ENCODE data around the gene TDRD9.

TDRD9 gene

DNA sequence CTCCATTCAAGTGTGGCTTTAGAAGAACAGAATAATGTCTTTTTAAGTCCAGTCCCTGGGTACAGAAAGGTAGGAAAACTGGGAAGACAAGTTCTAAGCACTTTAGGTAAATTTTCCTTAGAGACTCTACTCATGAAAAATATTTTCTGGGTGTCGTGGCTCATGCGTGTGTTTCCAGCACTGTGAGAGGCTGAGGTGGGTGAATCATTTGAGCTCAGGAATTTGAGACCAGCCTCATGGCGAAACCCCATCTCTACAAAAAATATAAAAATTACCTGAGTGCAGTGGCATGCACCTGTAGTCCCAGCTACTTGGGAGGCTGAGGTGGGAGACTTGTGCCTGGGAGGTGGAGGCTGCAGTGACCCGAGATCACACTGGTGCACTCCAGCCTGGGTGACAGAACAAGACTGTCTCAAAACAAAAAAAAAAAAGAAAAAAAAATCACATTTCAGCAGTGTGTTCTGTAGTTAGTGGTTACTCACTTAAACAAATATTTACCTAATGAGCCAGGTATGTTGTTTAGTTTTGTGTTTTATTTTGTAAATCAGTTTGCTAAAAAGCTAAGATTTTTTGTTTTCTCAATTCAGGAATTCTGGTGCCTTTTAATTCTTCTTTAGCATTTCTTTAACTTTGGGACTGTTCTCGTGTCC is 66.4 kb downstream of the TDRD9 start:
- DNase-seq = no peak

DNA sequence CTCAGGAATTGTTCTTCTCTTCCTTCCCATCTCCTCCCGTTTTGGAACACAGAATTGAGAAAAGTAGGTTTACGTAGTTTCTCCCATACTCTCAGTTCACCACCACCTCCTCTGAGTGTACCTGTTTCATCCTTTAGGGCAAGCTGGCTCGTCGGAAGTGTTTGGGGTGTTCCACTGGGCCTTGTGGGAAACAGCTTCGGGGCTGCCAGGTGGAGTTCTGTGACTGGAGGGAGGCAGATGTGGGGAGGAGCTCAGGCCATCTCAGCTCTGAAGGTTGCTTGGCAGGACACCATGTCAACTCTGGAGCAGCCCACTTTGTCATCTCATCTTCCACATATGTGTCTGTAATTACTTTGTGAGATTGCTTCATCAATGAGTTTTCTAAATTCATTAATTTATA is 67.6 kb downstream of the TDRD9 start:
- no peak for DNase-seq

DNA sequence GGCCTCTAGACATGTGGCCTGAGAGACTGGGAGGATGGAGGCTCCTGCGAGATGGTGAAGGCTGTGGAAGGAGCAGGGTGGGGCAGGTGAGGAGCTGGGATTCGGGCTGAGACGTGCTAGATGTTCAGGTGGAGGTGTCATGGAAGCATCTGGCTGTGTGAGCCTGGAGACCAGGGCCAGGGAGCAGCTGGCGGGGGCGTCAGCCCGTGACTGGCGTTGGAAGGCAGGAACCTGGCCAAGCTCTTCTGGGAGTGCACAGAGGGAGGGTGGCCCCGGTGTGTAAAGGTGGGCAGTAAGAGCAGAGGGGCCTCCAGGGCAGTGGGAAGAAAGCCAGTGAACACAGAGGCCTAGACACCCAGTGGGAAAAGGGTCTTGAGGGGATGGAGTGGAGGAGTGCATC is 69.1 kb downstream of the TDRD9 start:
- DNase-seq = no peak

DNA sequence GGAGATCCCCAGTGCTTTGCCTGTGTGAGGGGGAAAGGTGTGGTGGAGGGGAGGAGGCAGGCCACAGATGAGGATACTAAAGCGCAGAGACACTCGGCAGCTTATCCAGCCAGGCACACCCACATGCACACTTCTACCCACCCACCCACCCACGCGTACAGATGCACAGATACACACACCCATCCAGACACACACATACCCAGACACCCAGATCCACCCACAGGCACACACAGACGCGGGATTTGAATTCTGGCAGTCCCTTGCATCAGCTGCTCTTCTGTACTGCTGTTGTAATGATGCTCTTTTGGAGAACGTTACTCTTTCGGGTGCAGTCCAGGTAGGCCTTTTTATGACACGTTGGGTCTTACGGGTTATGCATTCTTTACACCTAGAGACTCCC is 69.8 kb downstream of the TDRD9 start:
- no peak for DNase-seq

DNA sequence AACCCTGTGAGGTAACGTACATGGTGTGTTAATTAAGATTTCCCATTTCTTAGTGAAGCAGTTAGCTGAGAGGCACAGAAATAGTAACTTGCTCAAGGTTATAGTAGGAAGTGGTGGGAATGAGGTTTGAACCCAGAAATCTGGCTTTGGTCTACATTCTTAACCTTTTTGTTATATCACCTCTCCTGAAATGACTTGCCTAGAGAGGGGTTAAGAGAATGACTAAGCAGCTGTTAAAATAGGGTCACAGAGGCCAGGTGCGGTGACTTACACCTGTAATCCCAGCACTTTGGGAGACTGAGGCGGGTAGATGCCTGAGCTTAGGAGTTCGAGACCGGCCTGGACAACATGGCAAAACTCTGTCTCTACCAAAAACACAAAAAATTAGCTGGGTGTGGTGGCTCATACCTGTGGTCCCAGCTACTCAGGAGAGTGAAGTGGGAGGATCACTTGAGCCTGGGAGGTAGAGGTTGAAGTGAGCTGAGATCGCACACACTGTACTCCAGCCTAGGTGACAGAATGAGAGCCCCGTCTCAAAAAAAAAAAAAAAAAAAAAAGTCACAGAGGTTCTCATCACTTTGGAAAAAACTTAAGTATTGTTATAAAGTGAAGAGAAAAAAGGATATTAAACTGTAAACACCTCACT is 71.7 kb downstream of the TDRD9 start:
- DNase-seq = no peak

DNA sequence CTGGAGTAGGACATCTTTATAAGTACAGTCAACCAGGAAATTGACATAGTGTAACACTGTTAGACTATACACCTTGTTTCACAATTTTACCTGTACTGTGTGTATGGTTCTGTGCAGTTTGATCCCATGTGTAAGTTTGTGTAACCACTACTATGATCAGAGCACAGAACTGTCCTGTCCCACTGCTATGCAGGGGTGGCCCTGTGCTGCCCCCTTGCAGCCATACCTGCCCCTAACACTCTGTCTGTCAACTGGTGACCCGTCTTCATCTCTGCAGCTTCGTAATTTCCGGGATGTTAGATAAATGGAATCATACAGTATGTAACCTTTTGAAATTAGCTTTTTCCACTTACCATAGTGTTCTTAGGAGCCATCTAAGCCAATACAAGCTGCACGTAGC is 72.7 kb downstream of the TDRD9 start:
- no peak for DNase-seq

DNA sequence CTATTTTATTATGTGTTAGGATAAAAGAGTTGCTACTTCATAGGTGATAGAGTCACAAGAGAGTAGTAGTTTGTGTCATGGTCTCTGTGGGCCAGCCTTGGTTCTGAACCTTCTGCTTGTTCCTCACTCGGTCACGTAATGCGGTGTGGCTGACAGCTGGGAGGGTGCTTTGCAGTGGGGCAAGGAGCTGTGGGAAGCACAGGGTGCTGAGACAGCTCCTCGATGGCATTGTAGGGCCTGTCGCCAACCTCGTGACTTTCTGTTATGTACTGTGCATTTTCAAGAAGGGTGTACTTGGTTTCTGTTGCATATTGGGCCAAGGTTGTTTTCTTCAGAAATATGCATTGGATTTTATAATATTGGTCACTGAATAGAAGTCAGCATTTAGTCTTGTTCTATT is 75.4 kb downstream of the TDRD9 start:
- DNase-seq = no peak

DNA sequence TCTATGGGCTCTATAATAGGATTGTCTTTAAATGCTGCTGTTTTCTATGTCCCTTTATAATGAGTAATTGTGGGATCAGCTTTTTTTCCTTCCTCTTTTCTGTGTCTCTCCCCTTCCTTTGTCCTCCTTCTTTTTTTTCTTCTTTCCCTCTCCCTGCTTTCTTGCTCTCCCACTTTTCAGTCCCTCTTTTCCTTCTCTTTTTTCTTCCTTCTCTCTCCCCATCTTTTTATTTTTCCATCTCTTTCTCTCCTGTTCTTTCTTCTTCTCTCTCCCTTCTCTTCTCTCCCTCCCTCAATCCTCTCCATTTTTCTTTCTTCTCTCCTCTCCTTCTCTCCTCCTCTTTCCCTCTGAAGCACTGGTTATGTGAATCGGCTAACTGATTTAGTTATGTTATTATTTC is 76.6 kb downstream of the TDRD9 start:
- no peak for DNase-seq

DNA sequence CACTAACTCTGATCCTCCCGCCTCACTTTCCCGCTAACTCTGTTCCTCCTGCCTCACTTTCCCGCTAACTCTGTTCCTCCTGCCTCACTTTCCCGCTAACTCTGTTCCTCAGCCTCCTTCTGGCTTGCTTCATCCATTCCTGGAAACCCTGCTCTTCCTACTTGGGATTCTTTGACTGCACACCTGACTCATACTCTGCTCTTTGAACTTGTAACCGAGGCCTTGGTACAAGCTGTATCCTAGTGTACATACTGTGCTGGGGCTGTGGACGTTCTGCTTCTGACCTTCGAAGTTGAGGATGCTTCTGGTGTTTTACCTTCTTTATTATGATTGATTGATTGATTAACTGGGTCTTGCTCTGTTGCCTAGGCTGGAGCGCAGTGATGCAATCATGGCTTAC is 77.2 kb downstream of the TDRD9 start:
- no peak for DNase-seq

DNA sequence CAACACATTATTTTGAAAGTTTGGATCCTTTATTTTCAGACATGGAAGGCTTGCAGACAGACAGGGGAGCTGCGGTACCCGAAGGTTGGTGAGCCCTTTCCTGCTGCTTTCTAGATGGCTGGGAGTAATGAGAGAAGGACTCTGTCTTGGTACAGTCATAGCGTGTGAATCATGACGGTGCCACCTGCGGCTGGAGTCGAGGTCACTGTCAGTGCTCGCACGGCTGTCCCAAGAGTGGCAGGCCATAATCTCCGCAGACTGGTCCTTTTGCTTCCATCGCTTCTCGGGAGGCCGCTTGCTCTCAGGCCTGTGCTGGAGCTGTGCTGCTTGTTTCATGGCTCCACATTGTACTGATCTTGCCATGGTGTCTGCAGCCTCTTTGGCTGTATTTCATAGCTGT is 78.9 kb downstream of the TDRD9 start:
- DNase-seq = no peak

DNA sequence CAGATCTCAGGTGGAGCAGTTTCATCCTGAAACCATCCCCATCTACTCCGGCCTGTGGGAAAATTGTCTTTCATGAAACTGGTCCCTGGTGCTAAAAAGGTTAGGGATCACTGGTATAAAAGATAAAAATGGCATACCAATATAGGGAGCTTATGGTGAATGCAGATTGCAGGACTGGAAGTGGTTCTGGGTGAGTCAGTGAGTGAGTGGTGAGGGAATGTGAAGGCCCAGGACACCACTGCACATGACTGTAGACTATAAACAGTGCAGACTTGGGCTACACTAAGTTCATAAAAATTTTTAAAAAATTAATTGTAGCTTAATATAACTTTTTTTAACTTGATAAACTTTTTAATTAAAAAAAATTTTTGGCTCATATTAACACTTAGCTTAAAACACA is 81.0 kb downstream of the TDRD9 start:
- no peak for DNase-seq

DNA sequence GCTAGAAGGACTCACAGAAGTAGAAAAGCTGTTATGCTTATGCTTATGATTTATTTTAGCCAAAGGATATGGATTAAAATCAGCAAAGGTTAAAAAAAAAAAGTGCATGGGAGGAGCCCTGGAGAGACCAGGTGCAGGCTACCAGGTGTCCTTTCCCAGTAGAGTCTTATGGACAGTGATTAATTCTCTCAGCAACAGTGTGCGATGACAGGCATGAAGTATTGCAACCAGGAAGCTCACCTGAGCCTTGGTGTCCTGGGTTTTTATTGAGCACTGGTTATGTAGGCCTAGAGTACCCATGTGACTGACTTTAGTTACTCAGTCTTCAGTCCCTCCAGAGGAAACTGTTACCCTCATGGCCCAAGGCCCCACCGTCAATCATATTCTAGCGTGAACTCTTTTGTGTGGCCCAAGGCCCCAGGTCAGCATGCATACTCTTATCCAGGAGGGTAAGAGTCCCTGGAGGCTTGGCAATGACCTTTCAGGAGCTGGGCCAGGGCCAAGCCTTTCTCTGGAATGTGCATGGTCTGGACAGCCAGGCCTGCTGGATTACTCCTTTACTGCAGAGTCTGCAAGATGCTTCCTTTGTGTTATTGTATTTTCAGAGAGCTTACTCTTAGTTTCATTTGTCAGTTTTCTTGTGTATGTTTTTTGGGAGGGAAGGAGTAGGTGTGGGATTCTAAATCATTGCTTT is 83.7 kb downstream of the TDRD9 start:
- no peak for DNase-seq

DNA sequence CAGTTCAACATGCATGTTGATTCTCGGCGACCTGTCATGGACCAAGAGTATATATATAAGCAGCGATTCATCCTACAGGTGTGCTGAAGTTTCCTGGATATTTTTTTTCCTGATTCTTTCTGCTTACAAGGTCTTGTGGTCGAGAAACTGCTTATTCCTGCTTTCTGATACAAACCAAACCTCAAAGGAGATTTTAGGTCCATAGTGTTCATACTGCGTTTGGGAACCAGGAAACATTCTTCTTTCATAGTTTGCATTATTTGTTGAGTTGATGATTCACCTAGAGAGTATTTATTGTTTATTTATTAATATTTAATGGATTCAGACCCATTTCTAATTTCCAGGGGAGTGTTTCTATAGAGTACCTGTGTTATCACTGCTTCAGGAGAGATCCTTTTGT is 86.5 kb downstream of the TDRD9 start:
- DNase-seq = no peak

DNA sequence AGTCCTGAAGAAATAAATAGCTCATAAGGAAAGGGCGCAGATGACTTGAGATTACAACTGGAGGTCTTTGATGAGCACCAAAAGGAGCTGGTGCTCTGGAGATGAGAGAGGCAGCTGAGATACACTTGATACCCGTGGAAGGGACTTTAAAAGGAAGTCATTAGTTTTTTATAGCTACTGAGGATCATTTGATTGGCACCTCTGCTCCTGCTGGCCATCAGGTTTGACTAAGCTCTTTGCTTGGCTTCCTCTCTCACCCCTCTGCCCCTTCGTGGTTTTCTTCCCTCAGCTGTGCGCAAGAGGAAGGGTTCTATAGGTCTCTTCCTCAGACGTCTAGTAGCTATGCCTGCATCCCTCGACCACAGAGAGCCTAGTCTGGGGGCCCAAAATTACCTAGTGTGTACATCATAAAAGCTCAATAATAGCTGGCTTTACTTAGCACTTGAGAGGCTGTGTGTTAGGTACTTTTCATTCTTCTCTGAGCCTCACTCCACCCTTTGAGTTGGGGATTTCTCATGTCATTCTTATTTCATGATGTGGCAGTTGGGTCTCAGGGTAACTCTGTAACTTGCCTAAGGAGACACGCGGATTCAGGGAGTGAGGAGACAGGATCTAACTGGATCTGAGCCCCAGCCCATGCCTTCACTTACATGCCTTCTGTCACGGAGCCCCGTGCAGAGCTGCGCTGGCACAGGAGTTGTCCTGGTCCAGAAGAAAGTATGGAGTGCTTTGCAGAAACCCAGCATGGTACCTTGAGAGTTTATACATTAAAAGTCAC is 88.8 kb downstream of the TDRD9 start:
- no peak for DNase-seq

DNA sequence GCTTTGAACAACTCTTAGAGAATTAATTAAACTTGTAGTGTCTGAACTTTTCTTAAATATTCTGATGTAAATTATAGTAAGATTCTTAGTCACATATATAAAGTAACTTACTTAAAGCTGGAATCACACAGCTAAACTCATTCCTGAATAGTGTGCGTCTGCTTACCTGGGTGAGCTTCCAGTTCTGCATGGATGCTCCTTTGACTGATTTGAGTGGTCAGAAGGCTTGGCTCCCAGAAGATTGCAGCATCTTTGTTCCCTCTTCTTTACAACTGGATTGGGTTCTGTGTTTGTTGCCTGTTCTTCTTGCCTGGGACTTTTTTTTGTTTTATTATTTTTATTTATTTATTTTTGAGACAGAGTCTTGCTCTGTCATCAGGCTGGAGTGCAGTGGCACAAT is 90.8 kb downstream of the TDRD9 start:
- no peak for DNase-seq

DNA sequence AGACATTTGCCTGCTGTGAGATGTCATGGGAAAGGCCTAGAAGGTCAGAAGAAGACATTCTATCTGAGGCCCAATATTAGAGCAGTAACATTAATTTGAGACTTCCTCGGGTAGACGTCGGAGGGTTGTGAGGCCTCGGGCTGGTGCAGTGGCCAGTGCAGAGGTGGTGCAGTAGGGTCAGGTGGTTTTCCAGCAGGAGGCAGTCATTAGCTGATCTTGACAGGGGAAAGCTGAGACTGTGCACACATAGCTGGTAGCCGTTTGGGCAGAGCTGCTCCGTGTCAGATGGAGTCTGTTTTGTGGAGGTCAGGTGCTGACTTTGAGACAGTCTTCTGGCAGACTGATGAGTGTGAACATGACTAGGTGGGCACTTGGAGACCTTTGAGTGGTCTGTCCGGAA is 91.5 kb downstream of the TDRD9 start:
- no peak for DNase-seq

DNA sequence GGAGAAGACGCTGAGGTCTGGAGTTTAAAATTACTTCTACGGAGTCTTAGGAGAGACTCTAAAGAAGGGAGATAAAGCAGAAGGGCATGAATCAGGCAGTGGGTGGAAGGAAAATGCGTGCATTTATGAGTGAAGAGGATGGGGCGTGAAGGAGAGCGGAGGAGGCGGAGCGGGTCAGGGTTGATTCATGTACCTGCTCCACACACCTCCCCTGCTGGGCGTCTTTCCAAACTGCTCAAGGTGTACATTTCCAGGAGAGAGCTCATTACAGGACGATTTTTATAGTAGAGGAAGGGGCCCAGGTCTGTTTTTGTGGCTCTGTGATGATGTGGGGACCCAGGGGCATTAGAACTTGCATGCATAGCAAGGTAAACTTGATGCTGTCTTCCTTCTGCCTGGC is 92.2 kb downstream of the TDRD9 start:
- DNase-seq = no peak

DNA sequence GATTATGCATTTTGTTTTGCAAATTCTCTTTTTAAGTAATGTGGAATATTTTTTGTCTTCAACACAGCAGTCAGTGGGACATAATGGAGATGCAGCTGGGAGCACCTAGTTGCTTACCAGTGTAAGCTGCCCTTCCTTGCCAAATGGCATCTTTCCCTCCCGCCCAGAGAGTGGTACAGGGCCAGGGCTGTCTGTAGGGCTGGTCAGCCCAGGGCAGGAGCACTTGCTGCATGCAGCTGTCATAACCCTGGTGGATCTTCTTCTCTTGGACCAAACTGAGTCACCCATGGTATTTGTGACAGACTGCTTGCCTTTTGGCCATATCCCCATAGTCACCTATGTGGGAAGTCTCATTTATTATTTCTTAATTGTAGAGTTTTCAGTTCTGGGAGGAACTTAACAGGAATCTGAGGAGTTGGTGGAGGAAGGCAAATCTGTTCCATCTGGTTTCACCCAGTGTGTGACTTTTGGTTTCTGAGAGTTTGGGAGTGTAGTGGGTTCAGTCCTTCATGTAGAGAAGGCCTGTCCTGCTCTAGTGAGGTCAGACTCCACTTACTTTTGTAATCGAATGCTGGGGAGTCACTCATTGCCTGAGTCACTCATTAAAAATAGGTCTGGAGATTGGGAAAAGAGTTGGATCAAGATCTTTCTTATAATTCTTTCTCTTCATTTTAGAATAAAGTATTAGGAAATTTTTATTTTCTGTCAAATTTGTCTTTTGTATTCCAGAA is 95.2 kb downstream of the TDRD9 start:
- DNase-seq = no peak

DNA sequence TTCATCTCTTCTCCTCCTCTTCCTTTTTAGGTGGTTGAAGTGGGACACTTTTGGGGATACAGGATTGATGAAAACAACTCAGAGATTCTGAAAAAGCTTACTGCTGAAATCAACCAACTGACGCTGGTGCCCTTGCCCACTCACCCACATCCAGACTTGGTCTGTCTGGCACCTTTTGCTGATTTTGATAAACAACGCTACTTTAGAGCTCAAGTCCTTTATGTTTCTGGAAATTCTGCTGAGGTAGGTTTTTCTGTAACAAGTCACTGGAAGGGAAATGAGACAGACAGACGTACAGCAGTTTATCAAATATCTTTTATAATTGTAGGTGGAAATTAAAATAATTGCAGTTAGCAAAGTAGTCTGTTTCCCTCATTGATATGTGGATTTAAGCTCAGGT is 97.3 kb downstream of the TDRD9 start:
- no peak for DNase-seq

DNA sequence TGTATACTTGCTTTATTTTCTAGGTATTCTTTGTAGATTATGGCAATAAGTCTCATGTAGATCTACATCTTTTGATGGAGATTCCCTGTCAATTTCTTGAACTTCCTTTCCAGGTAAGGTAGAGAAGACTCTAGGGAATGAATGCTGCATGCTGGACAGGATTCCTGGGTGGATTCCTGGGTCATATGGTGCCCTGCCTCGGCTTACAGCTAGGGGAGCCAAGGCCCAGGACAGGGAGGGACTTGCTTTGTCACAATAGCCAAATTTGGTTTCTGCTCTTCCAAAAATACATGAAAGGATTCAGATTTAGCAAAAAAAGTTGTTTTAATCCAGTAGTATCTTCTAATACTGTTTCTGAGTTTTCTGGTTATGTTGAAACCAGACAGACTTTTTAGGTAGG is 97.8 kb downstream of the TDRD9 start:
- DNase-seq = no peak

DNA sequence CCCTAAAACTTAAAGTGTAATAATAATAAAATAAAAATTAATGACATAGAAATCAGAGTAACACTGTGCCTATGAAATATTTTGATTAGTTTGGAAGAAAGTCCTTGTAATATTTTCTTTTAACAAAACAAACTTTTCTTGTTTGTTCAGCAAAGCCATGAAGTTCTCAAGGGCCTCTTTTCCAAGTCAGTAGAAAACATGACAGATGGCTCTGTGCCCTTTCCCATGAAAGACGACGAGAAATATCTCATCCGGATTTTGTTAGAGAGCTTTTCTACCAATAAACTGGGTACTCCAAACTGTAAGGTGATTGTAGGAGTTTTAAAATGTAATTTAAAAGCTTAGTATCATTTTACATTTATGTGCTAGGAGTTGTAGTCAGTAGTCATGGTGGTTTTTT is 102.7 kb downstream of the TDRD9 start:
- DNase-seq = no peak

DNA sequence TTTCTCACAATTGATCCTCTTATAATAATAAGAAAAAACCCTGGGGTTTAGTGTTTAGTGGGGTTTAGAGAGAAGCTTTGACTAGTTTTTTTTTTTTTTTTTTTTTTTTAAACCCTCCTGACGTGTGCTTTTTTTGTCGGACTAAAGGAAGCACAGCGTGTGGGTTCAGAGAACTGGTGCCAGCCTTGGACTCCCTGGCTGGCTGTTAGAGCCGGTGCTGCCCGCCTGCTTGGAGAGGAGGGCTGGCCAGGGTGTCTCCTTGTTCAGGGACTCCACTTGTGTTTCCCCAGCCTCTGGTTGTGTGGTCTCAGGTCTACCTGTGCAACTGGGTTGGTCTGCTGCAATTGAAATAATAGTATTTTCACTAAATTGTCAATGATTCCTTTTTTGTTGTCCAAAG is 103.1 kb downstream of the TDRD9 start:
- no peak for DNase-seq

All from NCI-H446 treated with DMSO at 0.1 percent for 48 hours (cell line).